Measurements from ENCODE around the gene TMCC1.
"Not testable (repeated sequence)": the region's sequence is repeated elsewhere in the genome, so short reads cannot be mapped to it uniquely, and the experiment has no call there.

Gene TMCC1

GRCh38 chr3:129893581-129894070 lies at the start of gene TMCC1:
TMCC1 (minus strand) TSS chr3:129893711.
- DNase-seq (ENCODE audit: low spot score): peak; percentile 98

GRCh38 chr3:129943020-129943419 lies 49.5 kb upstream of the TMCC1 start:
- DNase-seq (ENCODE audit: low spot score): no peak

GRCh38 chr3:129942296-129942695 lies 48.8 kb upstream of the TMCC1 start:
- peak; percentile 83 for DNase-seq (ENCODE audit: low spot score)

- no peak for DNase-seq (ENCODE audit: low spot score)
Observed at GRCh38 chr3:129940086-129940485, 46.6 kb upstream of the TMCC1 start.

- no peak for DNase-seq (ENCODE audit: low spot score)
Observed at GRCh38 chr3:129938140-129938930, 44.8 kb upstream of the TMCC1 start.

GRCh38 chr3:129937717-129938116 lies 44.2 kb upstream of the TMCC1 start:
- no peak for DNase-seq (ENCODE audit: low spot score)

- peak; percentile 63 for DNase-seq (ENCODE audit: low spot score)
Observed at GRCh38 chr3:129936757-129937156, 43.2 kb upstream of the TMCC1 start.

- DNase-seq (ENCODE audit: low spot score): peak; percentile 43
Observed at GRCh38 chr3:129934234-129935123, 41.0 kb upstream of the TMCC1 start.

- DNase-seq (ENCODE audit: low spot score): no peak
Observed at GRCh38 chr3:129933471-129933870, 40.0 kb upstream of the TMCC1 start.

GRCh38 chr3:129929383-129929782 lies 35.9 kb upstream of the TMCC1 start:
- no peak for DNase-seq (ENCODE audit: low spot score)

GRCh38 chr3:129927072-129927471 lies 33.6 kb upstream of the TMCC1 start:
- no peak for DNase-seq (ENCODE audit: low spot score)

- no peak for DNase-seq (ENCODE audit: low spot score)
Observed at GRCh38 chr3:129919806-129920205, 26.3 kb upstream of the TMCC1 start.

- no peak for DNase-seq (ENCODE audit: low spot score)
Observed at GRCh38 chr3:129919357-129919756, 25.8 kb upstream of the TMCC1 start.

GRCh38 chr3:129918461-129918860 lies 24.9 kb upstream of the TMCC1 start:
- no peak for DNase-seq (ENCODE audit: low spot score)

GRCh38 chr3:129917423-129918007 lies 24.0 kb upstream of the TMCC1 start:
- no peak for DNase-seq (ENCODE audit: low spot score)

GRCh38 chr3:129913618-129914017 lies 20.1 kb upstream of the TMCC1 start:
- DNase-seq (ENCODE audit: low spot score): no peak

- DNase-seq (ENCODE audit: low spot score): no peak
Observed at GRCh38 chr3:129911261-129911861, 17.9 kb upstream of the TMCC1 start.

- DNase-seq (ENCODE audit: low spot score): not testable (repeated sequence)
Observed at GRCh38 chr3:129909235-129909634, 15.7 kb upstream of the TMCC1 start.

GRCh38 chr3:129908417-129908816 lies 14.9 kb upstream of the TMCC1 start:
- no peak for DNase-seq (ENCODE audit: low spot score)

- not testable (repeated sequence) for DNase-seq (ENCODE audit: low spot score)
Observed at GRCh38 chr3:129901272-129901671, 7.8 kb upstream of the TMCC1 start.

- no peak for DNase-seq (ENCODE audit: low spot score)
Observed at GRCh38 chr3:129897026-129897425, 3.5 kb upstream of the TMCC1 start.

Data from AG08395 (cell line).